HT1080 (cell line): ENCODE results near the gene KMT2A. TPM values are rescaled to one million over a fixed set of nuclear protein-coding genes. Genes with fewer than 3 reads are reported as not detected.
A peak's percentile ranks its signal among the peaks of the same experiment; 100 is the strongest.
"Not testable (repeated sequence)": the region's sequence is repeated elsewhere in the genome, so short reads cannot be mapped to it uniquely, and the experiment has no call there.

ENCODE experiments used
- DNase-seq: peaks from one replicate; pipeline ENCODE4 v3.0.0-alpha.2; 2015; ENCODE audit warnings: low read depth
- polyA plus RNA-seq, 2 experiments: library from polyadenylated mRNA; depleted of rRNA; stranded (reverse); fragments of >200 nt; gene quantifications; 2 replicates each; pipeline ENCODE4 v1.2.3, GENCODE V29; 2015
- total RNA-seq: library from RNA; depleted of rRNA; stranded (reverse); fragments of >200 nt; shearing (Covaris generic); gene quantifications from 2 replicates; pipeline ENCODE4 v1.2.3, GENCODE V29; 2014; rRNA removed

KMT2A gene
- 24.2 and 24.6 TPM in 2 replicates for total RNA-seq
- polyA plus RNA-seq (2015; cell fraction: cytosol; rRNA removed), result 11.6 and 12.9 TPM in 2 replicates
- polyA plus RNA-seq (2015; cell fraction: nucleus; rRNA removed), result 55.4 and 64.6 TPM in 2 replicates

DNA sequence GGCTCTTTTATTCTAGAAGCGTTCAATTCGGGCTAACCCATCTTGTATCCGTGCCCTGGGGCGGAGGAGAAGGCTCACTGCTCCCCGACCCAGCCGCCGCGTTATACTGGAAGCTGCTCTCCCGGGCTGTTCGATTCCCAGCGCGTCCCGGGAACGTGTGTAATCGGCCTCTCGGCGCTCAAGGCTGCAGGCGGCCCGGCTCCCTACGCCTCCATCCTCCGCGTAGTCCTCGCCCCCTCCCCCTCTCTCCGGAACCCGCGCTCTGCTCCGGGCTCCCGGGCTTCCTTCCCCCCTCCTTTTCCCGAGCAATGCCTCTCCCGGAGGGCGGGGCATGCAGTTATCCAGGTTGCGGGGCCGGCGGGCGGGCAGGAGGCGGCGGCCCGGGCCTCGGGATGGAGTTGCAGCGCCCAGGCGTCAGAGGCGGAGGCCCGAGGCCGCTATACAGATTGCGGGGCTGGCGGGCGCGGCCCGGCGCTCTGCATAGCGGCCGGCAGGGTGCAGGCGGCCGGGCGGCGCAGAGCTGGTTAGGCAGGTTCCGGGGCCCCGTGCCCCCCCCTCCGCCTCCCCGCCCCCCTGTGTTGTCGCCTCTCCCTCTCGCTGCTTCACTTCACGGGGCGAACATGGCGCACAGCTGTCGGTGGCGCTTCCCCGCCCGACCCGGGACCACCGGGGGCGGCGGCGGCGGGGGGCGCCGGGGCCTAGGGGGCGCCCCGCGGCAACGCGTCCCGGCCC lies at the start of gene KMT2A:
Gene KMT2A, plus strand, starts transcription at position 600 of the 732 bp plus-strand sequence. Its CDS starts 21 bp downstream, at position 621.
- peak; percentile 96 for DNase-seq

DNA sequence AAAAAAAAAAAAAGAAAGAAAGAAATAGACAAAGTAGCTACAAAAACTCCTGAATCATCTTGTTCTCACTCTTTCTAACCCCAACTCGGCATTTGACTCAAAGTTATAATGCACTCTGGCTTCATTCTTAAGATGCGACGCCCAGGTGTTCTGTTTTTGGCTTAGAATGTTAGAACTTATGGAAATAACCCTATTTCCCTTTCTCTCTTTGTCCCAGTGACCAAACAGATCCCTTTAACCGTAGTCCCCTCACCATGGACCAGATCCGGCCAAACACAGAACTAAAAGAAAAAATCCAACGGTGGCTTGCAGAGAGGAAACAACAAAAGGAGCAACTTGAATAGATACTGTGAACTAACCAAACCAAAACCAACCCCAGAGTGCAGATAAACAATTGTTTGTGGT lies 40.2 kb upstream of the KMT2A start:
- DNase-seq, result no peak

DNA sequence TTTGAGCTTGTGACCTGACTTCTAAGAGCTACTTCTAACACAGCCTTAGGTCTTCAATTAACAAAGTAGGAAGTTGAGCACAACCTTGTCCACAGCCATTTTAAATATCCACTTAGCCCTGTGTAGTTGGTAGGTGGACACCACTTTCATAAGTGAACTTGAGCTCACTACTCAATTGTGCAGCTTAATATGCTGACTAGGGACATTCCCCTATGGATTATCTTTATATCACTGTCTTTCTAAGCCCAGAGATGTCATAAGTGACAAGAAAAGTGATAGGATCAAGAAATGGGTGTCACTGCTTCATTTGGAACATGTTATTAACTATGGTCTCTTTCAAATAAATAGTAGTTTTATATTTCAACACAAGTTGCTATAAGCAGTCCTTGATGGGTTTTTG lies 38.8 kb upstream of the KMT2A start:
- DNase-seq, result no peak

DNA sequence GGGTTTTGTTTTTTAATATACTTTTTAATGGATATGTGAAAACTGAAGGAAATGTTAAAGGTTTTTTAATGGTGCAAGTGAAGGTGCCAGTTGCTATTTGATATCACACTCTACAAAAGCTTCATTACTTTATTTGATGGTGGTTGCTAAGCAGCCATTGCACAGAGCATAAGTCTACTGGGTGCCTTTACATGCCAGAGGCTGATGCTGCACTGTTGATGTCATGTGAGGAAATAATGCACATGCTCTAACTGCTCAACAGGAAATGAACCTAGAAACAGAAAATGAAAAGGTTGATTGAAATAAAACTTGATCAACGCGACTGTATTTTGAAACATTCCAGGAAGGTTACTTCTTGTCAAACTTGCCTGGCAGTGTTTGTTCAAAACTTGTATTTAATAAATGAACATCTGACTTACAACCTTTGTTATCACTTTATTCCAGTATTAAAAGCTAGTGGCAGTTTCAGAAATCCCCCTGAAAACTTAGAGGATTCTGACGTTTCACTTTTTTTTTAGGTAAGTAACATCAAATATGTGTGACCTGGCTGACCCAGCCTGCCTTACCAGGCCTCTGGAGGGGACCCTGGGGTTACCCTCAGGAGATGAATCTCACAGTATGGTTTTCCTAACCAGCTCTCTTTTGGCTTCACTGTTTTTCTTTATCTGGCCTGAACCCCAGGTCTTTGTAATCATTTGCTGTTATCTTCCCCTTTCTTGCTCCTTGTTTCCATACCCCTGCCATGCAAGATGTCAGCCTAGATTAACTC lies 37.3 kb upstream of the KMT2A start:
- no peak for DNase-seq

DNA sequence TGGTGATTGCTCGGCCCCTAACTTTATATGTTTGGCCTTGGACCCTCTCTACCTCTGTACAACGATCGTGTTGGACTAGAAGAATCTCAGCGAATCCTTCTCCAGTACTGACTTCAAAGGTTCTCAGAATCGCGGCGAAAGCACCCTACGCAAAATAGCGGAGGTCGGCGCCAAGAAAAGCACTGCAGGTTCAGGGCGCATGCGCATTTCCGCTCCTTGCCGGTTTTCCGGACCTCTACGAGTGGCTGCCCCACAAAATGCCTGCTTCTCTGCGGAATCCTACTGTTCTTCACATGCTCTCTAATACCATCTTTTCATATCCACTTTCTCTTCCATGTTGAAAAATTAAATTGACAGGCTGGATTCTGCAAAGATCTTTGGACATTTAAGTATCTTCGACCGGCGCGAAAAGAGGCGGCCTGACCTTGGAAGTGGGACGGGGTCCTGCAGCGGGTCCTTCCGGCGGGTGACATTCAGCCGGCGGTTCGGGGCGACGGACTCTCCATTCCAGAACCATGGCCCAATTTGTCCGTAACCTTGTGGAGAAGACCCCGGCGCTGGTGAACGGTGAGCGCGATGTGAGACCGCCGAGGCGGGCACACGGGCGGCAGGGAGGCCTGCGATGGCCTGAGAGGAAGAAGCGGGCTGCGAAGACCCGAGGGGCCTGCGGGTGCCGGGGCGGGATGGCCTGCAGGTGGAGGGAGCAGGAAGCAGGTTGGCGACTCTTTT lies 35.0 kb upstream of the KMT2A start, which contains the start of gene ATP5MG:
Gene ATP5MG, plus strand, starts transcription at position 456 of the 729 bp plus-strand sequence. Its CDS starts 60 bp downstream, at position 516.
- peak; percentile 85 for DNase-seq

DNA sequence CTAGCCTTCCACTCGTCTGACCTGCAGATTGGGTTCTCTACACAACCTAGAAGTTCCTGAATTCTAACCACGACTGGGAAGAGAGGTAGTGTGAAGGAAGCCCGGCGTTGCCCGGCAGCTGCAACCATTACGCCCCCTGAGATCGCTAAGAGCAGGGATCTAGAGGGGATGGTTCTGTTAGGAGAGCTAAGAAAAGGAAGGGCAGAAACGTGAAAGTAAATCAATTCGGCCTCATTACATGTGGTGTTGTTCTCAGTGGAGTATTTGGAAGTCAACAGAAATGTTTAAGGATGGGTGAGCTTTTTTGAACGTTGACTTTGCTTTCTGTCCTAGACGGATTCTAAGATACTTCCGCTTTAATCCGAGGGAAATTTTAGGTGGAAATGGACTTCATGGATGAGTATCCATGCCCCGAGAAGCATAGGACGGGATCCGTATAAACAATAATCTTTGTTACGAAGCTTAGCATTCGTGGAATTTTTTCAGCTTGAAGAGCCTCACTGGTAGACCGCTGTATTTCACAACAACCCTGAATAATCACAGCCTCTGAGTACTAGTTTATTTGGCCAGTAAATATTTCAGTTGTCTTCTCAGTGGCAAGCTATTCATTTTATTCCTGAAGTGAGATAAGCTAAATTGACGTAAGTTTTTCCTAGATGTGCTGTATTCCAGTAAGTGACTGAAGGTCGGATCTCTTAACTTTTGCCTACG lies 34.3 kb upstream of the KMT2A start:
- DNase-seq, result peak; percentile 8

DNA sequence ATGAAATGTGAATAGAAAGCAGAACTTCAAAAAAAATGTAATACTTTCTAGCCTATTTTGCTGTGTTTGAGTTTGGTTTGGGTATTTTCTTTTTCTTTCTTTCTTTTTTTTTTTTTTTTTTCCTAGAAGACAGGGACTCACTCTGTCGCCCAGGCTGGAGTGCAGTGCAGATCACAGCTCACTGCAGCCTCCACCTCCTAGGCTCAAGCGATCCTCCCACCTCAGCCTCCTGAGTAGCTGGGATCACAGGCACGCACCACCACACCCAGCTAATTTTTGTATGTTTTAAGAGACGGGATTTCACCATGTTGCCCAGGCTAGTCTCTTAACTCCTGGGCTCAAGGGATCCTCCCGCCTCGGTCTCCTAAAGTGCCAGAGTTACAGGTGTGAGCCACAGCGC lies 33.7 kb upstream of the KMT2A start:
- DNase-seq, result not testable (repeated sequence)

DNA sequence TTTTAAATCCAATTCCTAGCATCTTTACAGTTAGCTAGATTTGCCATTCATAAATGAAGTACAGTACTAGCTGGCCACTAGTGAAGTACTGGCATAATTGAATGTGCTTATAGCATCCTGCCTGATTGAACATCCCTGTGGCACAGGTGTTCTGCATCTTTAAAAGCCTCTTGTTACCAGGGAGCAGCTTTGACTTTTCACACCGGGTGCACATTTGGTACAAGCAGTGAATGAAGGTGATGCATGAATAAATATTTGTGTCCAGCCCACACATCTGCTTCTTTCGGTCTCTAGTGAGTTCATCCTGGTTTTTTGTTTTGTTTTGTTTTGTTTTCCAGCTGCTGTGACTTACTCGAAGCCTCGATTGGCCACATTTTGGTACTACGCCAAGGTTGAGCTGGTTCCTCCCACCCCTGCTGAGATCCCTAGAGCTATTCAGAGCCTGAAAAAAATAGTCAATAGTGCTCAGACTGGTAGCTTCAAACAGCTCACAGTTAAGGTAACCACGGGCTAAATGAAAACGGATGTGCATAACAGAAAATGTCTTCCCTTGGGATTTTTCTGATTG lies 29.6 kb upstream of the KMT2A start:
- DNase-seq, result no peak

DNA sequence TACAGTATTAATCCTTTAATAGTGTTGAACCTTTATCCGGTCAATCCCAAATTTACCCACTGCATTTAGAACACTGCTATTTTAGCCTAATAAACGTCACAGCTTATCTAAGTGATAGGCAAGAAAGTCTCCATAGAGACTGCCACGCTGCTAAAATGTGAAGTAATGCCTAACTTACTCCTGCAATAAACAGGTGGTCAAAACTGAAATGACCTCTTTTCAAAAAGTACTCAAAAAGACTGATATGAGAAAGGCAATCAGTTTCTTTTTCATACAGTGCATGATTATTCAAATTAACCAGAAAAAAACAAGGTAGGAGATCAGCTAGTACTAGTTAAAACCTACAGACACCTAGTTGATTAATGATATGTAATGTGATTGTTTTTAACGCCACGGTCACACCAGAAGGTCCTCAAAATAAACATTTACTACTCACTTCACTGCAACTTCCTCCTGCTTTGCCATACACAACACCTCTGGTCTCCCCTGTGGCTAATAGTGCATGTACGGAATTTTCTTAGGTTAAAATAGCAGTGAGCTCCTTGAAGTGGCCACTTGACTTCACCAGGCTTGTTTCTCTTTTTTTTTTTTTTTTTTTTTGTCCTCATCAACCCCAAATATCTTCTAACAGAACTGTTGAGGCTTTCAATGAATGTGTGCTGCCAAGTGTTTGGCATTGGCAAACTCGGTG lies 26.1 kb upstream of the KMT2A start:
- DNase-seq, result no peak

DNA sequence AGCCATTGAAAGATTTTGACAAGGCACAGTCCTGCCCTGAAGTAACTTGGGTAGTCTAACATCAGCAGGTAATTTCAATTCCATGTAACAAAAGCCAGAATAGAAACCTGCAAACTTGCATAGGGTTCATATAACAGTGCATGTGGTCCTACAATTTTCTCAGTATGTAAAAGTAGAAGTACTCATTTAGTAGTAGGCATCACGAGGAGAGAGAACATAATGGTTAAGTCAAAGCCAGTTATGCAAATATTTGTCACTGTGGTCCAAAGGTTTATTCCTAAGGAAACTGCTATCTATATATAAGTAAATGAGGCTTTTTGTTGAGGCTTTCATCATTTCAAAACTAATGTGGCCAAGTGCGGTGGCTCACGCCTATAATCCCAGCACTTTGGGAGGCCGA lies 24.8 kb upstream of the KMT2A start:
- no peak for DNase-seq

DNA sequence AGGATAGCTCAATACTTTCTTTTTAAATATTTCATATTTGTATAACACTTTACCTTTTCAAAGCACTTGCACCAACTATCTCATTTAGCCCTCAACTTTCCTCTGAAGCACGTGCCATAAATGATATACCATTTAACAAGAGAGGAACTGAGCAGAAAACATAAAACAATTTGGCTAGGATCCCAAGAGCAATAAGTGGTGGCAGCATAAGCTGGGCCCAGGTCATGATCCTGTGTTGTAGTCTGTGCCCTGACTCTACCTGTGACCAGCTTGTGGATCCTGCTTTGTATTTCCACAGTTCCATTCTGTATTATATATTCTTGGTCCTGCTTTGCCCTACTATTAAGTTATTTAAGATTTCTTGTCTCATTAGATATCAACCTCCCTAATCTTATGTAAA lies 23.4 kb upstream of the KMT2A start:
- no peak for DNase-seq

DNA sequence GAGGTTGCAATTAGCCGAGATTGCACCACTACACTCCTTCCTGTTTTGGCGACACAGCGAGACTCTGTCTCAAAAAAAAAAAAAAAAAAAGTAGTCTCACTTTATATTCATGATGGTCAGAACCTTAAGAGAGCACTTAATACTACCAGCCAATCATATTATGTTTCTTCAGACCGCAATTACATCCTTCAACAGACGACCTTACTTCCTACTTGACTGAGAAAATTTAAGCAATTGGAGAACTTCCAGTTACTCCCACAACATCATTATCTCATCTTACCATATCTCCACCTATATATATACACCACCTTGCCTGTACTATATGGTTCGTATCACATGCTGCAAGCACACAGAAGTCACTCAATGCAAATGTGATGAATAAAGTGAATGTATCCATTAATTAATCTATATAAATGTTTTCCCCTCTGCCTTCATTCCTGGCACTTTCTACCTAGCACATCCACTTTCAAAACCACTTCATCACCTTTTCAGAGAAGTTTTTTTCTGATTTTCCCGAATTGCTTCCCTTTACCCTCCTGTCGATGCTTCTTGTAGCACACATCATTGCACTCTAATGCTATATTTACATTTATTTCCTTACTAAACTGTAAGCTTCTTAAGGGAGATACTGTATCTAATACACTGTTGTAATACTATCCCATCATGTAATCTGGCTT lies 21.1 kb upstream of the KMT2A start:
- DNase-seq, result no peak

DNA sequence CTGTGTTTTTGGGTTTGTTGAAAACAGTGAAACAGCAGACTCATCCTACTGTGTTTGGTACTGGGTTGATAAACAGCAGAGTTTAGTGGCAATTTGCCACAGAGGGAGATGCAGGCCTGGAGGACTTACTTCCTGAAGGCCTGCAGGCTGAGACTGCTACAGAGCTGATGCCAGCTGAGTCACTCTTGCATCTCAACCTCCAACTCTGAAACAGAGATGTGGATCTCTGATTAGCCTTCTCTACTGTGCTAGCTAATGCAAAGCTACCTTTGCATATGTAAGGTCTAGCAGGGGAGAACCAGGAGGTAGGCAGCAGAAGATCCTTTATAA lies 20.6 kb upstream of the KMT2A start:
- DNase-seq, result peak; percentile 90

DNA sequence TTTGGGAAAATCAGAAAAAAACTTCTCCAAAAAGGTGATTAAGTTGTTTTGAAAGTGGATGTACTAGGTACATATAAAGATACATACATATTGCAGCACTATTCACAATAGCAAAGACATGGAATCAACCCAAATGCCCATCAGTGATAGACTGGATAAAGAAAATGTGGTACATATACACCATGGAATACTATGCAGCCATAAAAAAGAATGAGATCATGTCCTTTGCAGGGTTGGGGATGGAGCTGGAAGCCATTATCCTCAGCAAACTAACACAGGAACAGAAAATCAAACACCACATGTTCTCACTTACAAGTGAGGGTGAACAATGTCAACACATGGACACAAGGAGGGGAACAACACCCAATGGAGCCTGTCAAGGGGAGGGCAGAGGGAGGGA lies 19.4 kb upstream of the KMT2A start:
- not testable (repeated sequence) for DNase-seq

DNA sequence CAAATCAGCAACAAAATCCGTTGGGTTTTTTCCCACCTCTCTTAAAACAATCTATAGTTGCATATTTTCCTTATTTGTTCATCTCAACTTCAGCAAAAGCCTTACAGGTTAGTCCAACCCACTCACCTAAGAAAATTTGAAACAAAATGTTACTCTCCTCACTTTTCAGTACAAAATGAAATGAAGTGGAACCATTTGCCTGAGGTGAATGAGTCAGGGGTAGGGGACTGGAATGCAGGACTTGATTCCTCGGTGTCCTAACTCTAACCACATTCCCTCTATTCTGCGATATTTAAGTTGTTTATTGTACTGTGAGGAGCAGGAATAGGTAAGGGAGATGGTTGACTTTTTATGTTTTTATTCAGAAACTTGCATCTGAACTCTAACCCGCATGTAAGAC lies 18.5 kb upstream of the KMT2A start:
- DNase-seq, result no peak

DNA sequence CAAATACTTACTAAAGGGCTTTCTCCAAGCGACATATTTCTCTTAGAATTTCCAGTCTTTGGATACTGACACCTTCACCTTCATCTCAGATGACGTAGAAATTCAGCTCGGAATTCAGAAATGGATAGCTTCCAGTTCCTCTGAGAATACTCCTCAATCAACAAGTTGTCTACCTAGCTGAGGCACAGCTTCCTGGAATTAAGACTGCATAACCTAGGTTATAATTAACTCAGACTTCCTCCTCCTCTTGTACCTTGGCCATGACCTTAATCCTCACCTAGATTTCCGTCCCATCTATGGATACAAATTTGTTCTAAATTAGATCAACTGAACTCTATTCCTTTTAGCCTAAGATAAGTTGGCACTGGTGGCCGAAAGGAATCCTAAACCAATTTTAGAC lies 17.5 kb upstream of the KMT2A start:
- DNase-seq, result no peak

DNA sequence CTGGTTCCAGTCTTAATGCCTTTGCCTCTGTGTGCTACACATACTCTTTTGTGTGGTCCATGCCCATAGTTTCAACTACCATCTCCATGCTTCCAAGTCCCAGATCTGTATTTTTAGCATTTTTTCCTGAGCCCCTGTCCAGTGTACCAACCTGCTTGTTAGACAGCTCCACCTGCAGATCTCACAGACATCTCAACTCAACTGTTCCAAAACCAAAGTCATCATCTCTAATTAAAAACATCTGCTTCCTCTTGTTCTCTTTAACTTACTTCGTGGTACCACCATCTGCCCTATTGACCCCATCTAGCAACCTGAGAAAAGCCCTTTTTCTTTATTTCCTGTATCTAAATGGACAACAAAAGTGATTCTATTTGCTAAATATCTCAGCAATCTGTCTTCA lies 8.6 kb upstream of the KMT2A start:
- no peak for DNase-seq

DNA sequence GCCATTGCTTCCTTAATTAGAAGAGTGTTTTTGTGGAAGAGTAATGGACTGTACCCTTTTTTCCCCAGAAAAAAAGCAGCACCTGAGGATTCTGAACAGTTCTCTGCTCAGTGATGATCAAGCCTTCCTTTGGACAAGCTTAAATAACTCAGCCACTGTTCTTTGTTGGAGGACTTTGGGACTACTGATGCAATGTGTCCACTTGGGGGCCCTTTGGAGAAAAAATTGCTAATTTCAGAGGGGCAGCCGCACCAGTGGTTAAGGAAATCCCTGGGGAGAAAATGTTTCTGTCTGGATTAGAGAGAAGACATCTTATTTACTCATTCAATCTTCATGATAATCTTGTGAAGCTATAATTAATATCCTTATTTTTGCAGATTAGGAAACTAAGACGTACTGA lies 5.3 kb upstream of the KMT2A start:
- no peak for DNase-seq

DNA sequence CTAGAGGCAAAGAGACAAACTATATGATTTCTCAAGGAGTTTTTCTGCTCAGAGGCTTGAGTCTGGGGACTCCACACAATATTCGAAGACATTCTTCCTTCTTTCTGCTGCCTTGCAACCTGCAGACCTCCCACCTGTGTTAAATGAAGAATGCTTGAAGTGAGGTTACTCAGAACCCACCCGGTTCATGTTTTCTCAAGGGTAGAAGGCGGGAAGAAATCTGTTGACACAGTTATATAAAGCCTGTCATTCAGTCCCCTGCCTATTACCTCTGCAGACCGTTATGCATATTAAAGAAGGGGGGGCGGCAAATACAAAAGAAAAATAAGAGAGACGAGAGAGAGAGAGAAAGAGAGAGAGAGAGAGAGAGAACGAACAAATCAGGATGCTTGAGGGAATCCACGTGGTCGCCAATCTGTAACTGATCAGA lies 2.2 kb upstream of the KMT2A start:
- no peak for DNase-seq
